Panc1 (cell line): Measurements from ENCODE around the gene CNST.

Source experiments
- SIN3A ChIP-seq: IDR thresholded peaks from 2 replicates; pipeline ENCODE4 v1.6.1; 2012; ENCODE audit warnings: low read depth, mild to moderate bottlenecking, low read length, moderate library complexity, borderline replicate concordance; ENCODE audit not compliant: insufficient read depth
- TCF7L2 ChIP-seq: IDR thresholded peaks from 2 replicates; pipeline ENCODE4 v1.6.1; 2011; ENCODE audit warnings: mild to moderate bottlenecking, low read depth, low read length, inconsistent platforms
- TF ChIP-seq, protein P1 (sequence below): fragments of 450-650 bp; IDR thresholded peaks from 2 replicates; pipeline ENCODE4 v1.5.1; 2017; ENCODE audit warnings: mild to moderate bottlenecking

DNA sequence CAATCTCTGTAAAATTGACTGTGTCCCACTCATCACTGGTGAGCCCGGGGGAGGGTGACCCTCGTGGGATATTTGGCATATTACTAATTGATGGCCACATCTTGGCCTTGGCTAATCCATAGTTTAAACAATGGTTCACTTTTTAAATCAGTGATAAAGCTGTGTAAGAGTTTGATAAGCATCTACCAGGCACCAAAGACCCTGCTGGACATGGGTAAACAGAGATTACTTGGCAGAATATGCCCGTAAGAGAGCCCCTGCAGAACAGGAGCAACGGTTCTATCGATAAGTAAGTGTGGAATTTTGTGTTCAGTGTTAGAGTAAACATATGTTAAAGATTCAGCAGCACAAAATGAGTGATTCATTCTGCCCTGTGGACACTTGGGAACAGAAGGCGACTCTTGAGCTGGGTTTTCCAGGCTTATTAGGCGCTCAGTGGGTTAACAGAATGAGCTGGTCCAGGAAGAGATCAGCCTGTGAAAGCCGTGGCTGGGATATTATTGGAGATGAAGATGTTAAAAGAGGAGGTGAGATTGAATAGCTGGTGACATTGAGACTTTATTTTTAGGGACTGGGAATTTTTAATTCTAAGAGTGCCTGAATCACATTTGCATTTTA lies 55.9 kb downstream of the CNST start:
- TF ChIP-seq, protein P1, sequence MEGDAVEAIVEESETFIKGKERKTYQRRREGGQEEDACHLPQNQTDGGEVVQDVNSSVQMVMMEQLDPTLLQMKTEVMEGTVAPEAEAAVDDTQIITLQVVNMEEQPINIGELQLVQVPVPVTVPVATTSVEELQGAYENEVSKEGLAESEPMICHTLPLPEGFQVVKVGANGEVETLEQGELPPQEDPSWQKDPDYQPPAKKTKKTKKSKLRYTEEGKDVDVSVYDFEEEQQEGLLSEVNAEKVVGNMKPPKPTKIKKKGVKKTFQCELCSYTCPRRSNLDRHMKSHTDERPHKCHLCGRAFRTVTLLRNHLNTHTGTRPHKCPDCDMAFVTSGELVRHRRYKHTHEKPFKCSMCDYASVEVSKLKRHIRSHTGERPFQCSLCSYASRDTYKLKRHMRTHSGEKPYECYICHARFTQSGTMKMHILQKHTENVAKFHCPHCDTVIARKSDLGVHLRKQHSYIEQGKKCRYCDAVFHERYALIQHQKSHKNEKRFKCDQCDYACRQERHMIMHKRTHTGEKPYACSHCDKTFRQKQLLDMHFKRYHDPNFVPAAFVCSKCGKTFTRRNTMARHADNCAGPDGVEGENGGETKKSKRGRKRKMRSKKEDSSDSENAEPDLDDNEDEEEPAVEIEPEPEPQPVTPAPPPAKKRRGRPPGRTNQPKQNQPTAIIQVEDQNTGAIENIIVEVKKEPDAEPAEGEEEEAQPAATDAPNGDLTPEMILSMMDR = no peak
- TF ChIP-seq SIN3A (no peak), TCF7L2 (no peak)
